Natural killer cell (primary cell): ENCODE results near the gene DDX24. TPM values are rescaled to one million over a fixed set of nuclear protein-coding genes. Genes with fewer than 3 reads are reported as not detected.

Experiments
- ATAC-seq, 3 donors: fragments of 150-1000 bp in 2 of 3; fragments of 200-7000 bp in 1 of 3; cut with Tn5 transposase; 1 replicate in 1 of 3; 2 replicates in 2 of 3; pipeline ENCODE4 v1.10.0; 2021; ENCODE audit warnings: mild to moderate bottlenecking in 2 of 3, moderate library complexity in 2 of 3
- DNase-seq, 2 donors: peaks; one replicate each; pipeline versions ENCODE4 v3.0.0 to v3.0.0-alpha.2; 2013 to 2021; ENCODE audit warnings: mixed read lengths in 1 of 2
- H3K27ac ChIP-seq: one replicate; pipeline ENCODE4 v1.5.1; 2013; ENCODE audit warnings: mild to moderate bottlenecking, low read length
- H3K27me3 ChIP-seq: one replicate; pipeline ENCODE4 v1.6.1; 2013; ENCODE audit warnings: low read length; ENCODE audit not compliant: control insufficient read depth, insufficient read depth
- H3K36me3 ChIP-seq: one replicate; pipeline ENCODE4 v1.6.1; 2013; ENCODE audit warnings: low read length; ENCODE audit not compliant: control insufficient read depth, insufficient read depth
- H3K4me1 ChIP-seq: one replicate; pipeline ENCODE4 v1.6.1; 2013; ENCODE audit warnings: low read length; ENCODE audit not compliant: control insufficient read depth, insufficient read depth
- H3K4me3 ChIP-seq: one replicate; pipeline ENCODE4 v1.5.1; 2013; ENCODE audit warnings: low read length
- H3K9me3 ChIP-seq: one replicate; pipeline ENCODE4 v1.6.1; 2013; ENCODE audit warnings: low read length; ENCODE audit not compliant: control insufficient read depth, insufficient read depth
- H3K27ac Mint-ChIP-seq, 2 donors: one replicate each; pipeline ENCODE4 v1.8.0; 2022; ENCODE audit warnings: mild to moderate bottlenecking in 2 of 2, mixed read lengths in 2 of 2, moderate library complexity in 1 of 2
- H3K27me3 Mint-ChIP-seq, 2 donors: one replicate each; pipeline ENCODE4 v1.8.0; 2022; ENCODE audit warnings: low read depth in 2 of 2, mixed read lengths in 2 of 2
- H3K36me3 Mint-ChIP-seq: one replicate; pipeline ENCODE4 v1.8.0; 2022; ENCODE audit warnings: mixed read lengths
- H3K4me1 Mint-ChIP-seq, 2 donors: one replicate each; pipeline ENCODE4 v1.8.0; 2022; ENCODE audit warnings: mixed read lengths in 2 of 2
- H3K4me3 Mint-ChIP-seq: one replicate; pipeline ENCODE4 v1.8.0; 2022; ENCODE audit warnings: mild to moderate bottlenecking, moderate library complexity, mixed read lengths
- H3K9me3 Mint-ChIP-seq, 2 donors: one replicate each; pipeline ENCODE4 v1.8.0; 2022; ENCODE audit warnings: mixed read lengths in 2 of 2
- WGBS: methylation state at CpG from one replicate; pipeline ENCODE4 v1.1.7; 2013; ENCODE audit warnings: missing lambda C conversion rate; ENCODE audit not compliant: insufficient coverage; 5-methylcytosine and 5-hydroxymethylcytosine counted together
- intact Hi-C: fragments of 100-400 bp; cut with micrococcal nuclease; formaldehyde crosslinking; loops from one replicate; pipeline ENCODE4 v1.14.2; 2022
- total RNA-seq, 4 donors: library from RNA; stranded (reverse); fragments of 120-200 nt in 1 of 4; gene quantifications; one replicate each; pipeline versions ENCODE4 v1.2.3 to v1.2.4, GENCODE V29; 2013 to 2022
- TF ChIP-seq, protein P1 (sequence below): fragments of 200-600 bp; IDR thresholded peaks from one replicate; pipeline ENCODE4 v1.8.0; 2022; ENCODE audit warnings: antibody characterized with exemption

The DDX24 gene
- total RNA-seq, 3 donors from 2014 or later (not counting 1 experiment from before 2014, with no cell fraction given): 250 to 357 (median 296) TPM

DNA sequence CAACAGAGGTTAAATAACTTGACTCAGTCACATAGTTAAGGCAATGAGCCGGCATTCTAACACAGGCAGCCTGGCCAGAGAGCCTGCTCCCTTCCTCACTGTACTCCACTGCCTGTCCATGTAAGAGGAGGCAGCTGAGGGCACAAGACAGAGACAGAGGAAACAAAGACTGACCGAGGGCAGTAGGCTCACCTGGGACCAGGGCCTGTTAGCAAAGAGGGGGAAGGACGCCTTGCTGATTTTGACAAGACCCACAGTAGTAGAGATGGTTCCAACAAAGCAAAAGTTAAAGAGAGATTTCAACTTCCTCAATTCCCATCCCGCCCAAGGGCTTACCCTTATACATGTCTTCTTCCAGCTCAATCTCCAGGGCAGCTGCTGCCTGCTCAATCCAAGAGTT lies 28.3 kb downstream of the DDX24 start:
- H3K4me1 ChIP-seq: peaks cover 16% of the 10 kb centered on the region
- Mint-ChIP-seq H3K4me1 (peaks cover 37% of the 10 kb centered on the region in 2 donors), H3K36me3 (peaks cover 46% of the 10 kb centered on the region), H3K27ac (peak overlapping the region in 1 of 2 donors; percentile 43), H3K4me3 (no peak overlapping the region), H3K9me3 (no peaks in the 10 kb centered on the region), H3K27me3 (no peaks in the 10 kb centered on the region)
- no peak overlapping the region for H3K27ac ChIP-seq
- H3K9me3 ChIP-seq: no peaks in the 10 kb centered on the region
- DNase-seq (no peak), ATAC-seq (no peak)
- no peaks in the 10 kb centered on the region for H3K27me3 ChIP-seq
- WGBS: 89% methylated on average over 4 of the region's 4 CpGs
- intact Hi-C loops: no loop called here
- TF ChIP-seq, protein P1, sequence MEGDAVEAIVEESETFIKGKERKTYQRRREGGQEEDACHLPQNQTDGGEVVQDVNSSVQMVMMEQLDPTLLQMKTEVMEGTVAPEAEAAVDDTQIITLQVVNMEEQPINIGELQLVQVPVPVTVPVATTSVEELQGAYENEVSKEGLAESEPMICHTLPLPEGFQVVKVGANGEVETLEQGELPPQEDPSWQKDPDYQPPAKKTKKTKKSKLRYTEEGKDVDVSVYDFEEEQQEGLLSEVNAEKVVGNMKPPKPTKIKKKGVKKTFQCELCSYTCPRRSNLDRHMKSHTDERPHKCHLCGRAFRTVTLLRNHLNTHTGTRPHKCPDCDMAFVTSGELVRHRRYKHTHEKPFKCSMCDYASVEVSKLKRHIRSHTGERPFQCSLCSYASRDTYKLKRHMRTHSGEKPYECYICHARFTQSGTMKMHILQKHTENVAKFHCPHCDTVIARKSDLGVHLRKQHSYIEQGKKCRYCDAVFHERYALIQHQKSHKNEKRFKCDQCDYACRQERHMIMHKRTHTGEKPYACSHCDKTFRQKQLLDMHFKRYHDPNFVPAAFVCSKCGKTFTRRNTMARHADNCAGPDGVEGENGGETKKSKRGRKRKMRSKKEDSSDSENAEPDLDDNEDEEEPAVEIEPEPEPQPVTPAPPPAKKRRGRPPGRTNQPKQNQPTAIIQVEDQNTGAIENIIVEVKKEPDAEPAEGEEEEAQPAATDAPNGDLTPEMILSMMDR: no peak
- peaks cover 89% of the 10 kb centered on the region for H3K36me3 ChIP-seq
- no peak overlapping the region for H3K4me3 ChIP-seq

DNA sequence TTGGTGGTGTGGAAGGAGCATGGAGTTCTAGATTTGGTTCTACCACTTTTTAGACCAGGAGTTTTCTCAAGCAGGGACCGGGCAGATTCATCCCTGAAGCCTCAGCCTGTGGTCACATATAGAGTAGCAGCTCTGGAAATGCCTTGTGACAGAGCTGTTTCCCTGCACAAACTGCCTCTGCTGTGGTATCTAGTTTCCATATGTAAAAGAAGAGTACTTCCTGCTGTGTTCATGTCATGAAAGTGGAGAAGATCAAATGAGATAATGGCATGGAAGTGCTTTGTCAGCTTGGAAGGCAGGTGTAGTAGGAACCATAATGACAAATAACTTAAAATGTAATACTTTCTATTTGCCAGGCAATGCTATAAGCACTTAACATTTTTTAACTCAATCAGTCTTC lies 28.8 kb downstream of the DDX24 start:
- no peak for DNase-seq

DNA sequence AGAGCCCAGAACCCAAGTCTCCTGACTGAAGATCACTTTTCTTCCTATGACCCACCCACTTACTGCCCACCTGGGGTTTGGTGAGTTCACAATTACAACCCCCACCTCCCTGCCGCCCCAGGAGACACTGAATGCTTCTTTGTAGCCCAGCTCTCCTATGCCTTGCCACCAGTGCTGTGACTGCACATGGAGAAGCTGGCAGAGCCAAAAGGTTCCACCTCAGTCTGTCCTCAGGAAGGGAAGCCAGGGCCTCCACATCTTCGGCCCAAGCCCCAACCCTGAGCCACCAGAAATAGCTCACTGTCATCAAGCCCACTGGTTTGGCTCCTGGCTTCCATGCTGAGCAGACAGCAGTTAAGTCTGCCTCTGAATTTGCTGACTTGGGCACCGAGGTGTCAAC lies 29.2 kb downstream of the DDX24 start:
- Mint-ChIP-seq H3K4me3 (no peak overlapping the region), H3K36me3 (peaks cover 46% of the 10 kb centered on the region), H3K27ac (peak overlapping the region in 1 of 2 donors; percentile 43), H3K4me1 (peaks cover 28 to 29% of the 10 kb centered on the region in 2 donors), H3K9me3 (no peaks in the 10 kb centered on the region), H3K27me3 (no peaks in the 10 kb centered on the region)
- Histone ChIP-seq H3K9me3 (no peaks in the 10 kb centered on the region), H3K4me3 (no peak overlapping the region), H3K36me3 (peaks cover 88% of the 10 kb centered on the region), H3K27me3 (no peaks in the 10 kb centered on the region), H3K27ac (no peak overlapping the region), H3K4me1 (peaks cover 7% of the 10 kb centered on the region)
- TF ChIP-seq, protein P1: no peak
- ATAC-seq: no peak
- 96% methylated on average over 3 of the region's 3 CpGs for WGBS
- no peak for DNase-seq
- intact Hi-C loops: no loop called here

More for the DNA sequence above, 28.8 kb downstream of the DDX24 start:
- Histone ChIP-seq H3K9me3 (no peaks in the 10 kb centered on the region), H3K27me3 (no peaks in the 10 kb centered on the region), H3K27ac (no peak overlapping the region), H3K4me3 (no peak overlapping the region), H3K36me3 (peaks cover 89% of the 10 kb centered on the region), H3K4me1 (peaks cover 11% of the 10 kb centered on the region)
- H3K9me3 Mint-ChIP-seq: no peaks in the 10 kb centered on the region
- TF ChIP-seq, protein P1: no peak
- intact Hi-C loops: no loop called here
- H3K36me3 Mint-ChIP-seq: peaks cover 46% of the 10 kb centered on the region
- H3K27me3 Mint-ChIP-seq: no peaks in the 10 kb centered on the region
- peak overlapping the region in 1 of 2 donors; percentile 43 for H3K27ac Mint-ChIP-seq
- peaks cover 33% of the 10 kb centered on the region in 2 donors for H3K4me1 Mint-ChIP-seq
- 87% methylated on average over 1 of the region's 1 CpG for WGBS
- H3K4me3 Mint-ChIP-seq: no peak overlapping the region
- no peak for ATAC-seq

DNA sequence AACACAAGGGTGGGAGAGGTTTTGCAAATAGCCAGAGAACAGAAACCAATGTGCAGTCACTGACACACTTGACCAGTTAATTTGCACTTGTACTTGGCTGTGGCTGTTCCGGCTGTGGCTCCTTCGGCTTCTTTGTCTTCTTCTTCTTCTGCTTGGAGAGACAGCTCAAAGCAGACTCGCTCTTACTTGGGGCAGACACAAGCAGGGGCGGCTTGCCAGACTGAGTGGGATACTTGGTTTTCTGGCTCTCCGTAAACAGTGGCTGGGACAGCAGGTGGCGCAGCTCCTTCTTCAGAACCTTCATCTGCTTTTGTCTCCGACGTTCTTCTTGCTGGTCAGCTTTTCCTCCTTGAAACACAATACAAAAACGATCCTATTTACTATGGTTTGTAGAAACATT lies 29.9 kb downstream of the DDX24 start:
- 96% methylated on average over 6 of the region's 9 CpGs for WGBS
- H3K4me1 Mint-ChIP-seq: peaks cover 22% of the 10 kb centered on the region in 2 donors
- intact Hi-C loops: no loop called here
- Histone ChIP-seq H3K27ac (no peak overlapping the region), H3K36me3 (peaks cover 89% of the 10 kb centered on the region), H3K4me1 (peaks cover 2% of the 10 kb centered on the region), H3K27me3 (no peaks in the 10 kb centered on the region), H3K4me3 (no peak overlapping the region), H3K9me3 (no peaks in the 10 kb centered on the region)
- peaks cover 46% of the 10 kb centered on the region for H3K36me3 Mint-ChIP-seq
- TF ChIP-seq, protein P1: no peak
- H3K27ac Mint-ChIP-seq: peak overlapping the region; percentile 10 to 53
- H3K4me3 Mint-ChIP-seq: no peak overlapping the region
- DNase-seq (peak in 1 of 2 donors; percentile 12), ATAC-seq (no peak)
- no peaks in the 10 kb centered on the region for H3K27me3 Mint-ChIP-seq
- no peaks in the 10 kb centered on the region for H3K9me3 Mint-ChIP-seq
